Endometrial microvascular endothelial cells (primary cell): ENCODE data around the gene MYOC. TPM values are rescaled to one million over a fixed set of nuclear protein-coding genes. Genes with fewer than 3 reads are reported as not detected.

ENCODE experiments used
- in situ Hi-C: cut with HindIII; loops from 2 replicates; pipeline ENCODE4 v1.10.0; 2017; ENCODE audit warnings: low sequenced_read_pairs, low pct_unique_long_range_greater_than_20kb; ENCODE audit errors: inconsistent ontology term
- total RNA-seq: library from RNA; depleted of rRNA; stranded (reverse); fragments of >200 nt; gene quantifications from one replicate; pipeline ENCODE4 v1.2.3, GENCODE V29; 2015; ENCODE audit errors: inconsistent ontology term

MYOC gene
- total RNA-seq, 1 donor from 2014 or later, result not detected

GRCh38 chr1:171654942-171655745 is 2.7 kb upstream of the MYOC start:
- in situ Hi-C loops, result loop anchor here (25.0 kb wide), 1 partner anchor 307 kb away; no protein-coding TSS in a partner anchor

GRCh38 chr1:171654201-171654941 is 1.9 kb upstream of the MYOC start:
- in situ Hi-C loops, result loop anchor here (25.0 kb wide), 1 partner anchor 308 kb away; no protein-coding TSS in a partner anchor

GRCh38 chr1:171653796-171654195 is 1.3 kb upstream of the MYOC start:
- in situ Hi-C loops, result loop anchor here (25.0 kb wide), 1 partner anchor 309 kb away; no protein-coding TSS in a partner anchor

- in situ Hi-C loops, result no loop called here
These were observed 6.3 kb downstream of the MYOC start for GRCh38 chr1:171646249-171646560.

GRCh38 chr1:171645553-171646248 is 6.8 kb downstream of the MYOC start:
- in situ Hi-C loops, result no loop called here

- in situ Hi-C loops, result no loop called here
These were observed 7.5 kb downstream of the MYOC start for GRCh38 chr1:171644805-171645483.

GRCh38 chr1:171643156-171643555 is 9.3 kb downstream of the MYOC start:
- in situ Hi-C loops, result no loop called here

- in situ Hi-C loops, result no loop called here
These were observed 10.3 kb downstream of the MYOC start for GRCh38 chr1:171642197-171642596.

- in situ Hi-C loops, result no loop called here
These were observed 11.2 kb downstream of the MYOC start for GRCh38 chr1:171641076-171641864.

- in situ Hi-C loops, result no loop called here
These were observed 12.3 kb downstream of the MYOC start for GRCh38 chr1:171640225-171640624.

GRCh38 chr1:171637928-171638576 is 14.4 kb downstream of the MYOC start:
- in situ Hi-C loops, result no loop called here

GRCh38 chr1:171636141-171636540 is 16.3 kb downstream of the MYOC start:
- in situ Hi-C loops, result no loop called here

- in situ Hi-C loops, result no loop called here
These were observed 16.8 kb downstream of the MYOC start for GRCh38 chr1:171635661-171636060.

GRCh38 chr1:171628225-171628624 is 24.3 kb downstream of the MYOC start:
- in situ Hi-C loops, result no loop called here

- in situ Hi-C loops, result no loop called here
These were observed 25.5 kb downstream of the MYOC start for GRCh38 chr1:171627020-171627419.

- in situ Hi-C loops, result no loop called here
These were observed 27.3 kb downstream of the MYOC start for GRCh38 chr1:171625225-171625624.

- in situ Hi-C loops, result no loop called here
These were observed 28.7 kb downstream of the MYOC start for GRCh38 chr1:171623651-171624331.

GRCh38 chr1:171622152-171622462 is 30.4 kb downstream of the MYOC start, which contains the start of gene MYOCOS:
Gene MYOCOS, plus strand, starts transcription at chr1:171622243. Its CDS starts 1,641 bp downstream, at chr1:171623884.
- in situ Hi-C loops, result no loop called here
